Activated T-helper 1 cell treated with anti-CD3 and anti-CD28 coated beads, Interleukin-12 subunit alpha, Interleukin-12 subunit beta, Interleukin-2, Interleukin-4 antibody, amounts not matched to agents 30 ng/mL and 10 ng/mL and 1 ng/mL, durations not matched to agents 14 hours and 24 hours and 36 hours (primary cell): ENCODE measurements around the gene RIPOR2. TPM values are rescaled to one million over a fixed set of nuclear protein-coding genes. Genes with fewer than 3 reads are reported as not detected.
A peak's percentile ranks its signal among the peaks of the same experiment; 100 is the strongest.
"Not testable (repeated sequence)": the region's sequence is repeated elsewhere in the genome, so short reads cannot be mapped to it uniquely, and the experiment has no call there.

Experiments used
- DNase-seq: peaks from one replicate; pipeline ENCODE4 v3.0.0; 2021; ENCODE audit warnings: low spot score
- H3K27ac Mint-ChIP-seq: one replicate; pipeline ENCODE4 v1.8.0; 2021; ENCODE audit warnings: mild to moderate bottlenecking, mixed read lengths
- H3K27me3 Mint-ChIP-seq: one replicate; pipeline ENCODE4 v1.8.0; 2022; ENCODE audit warnings: mild to moderate bottlenecking, moderate library complexity, mixed read lengths; ENCODE audit not compliant: insufficient read depth
- H3K36me3 Mint-ChIP-seq: one replicate; pipeline ENCODE4 v1.8.0; 2021; ENCODE audit warnings: low read depth, mixed read lengths
- H3K4me1 Mint-ChIP-seq: one replicate; pipeline ENCODE4 v1.8.0; 2021; ENCODE audit warnings: low read depth, mixed read lengths
- H3K4me3 Mint-ChIP-seq: one replicate; pipeline ENCODE4 v1.8.0; 2021; ENCODE audit warnings: mild to moderate bottlenecking, moderate library complexity, mixed read lengths
- H3K9me3 Mint-ChIP-seq: one replicate; pipeline ENCODE4 v1.8.0; 2021; ENCODE audit warnings: mixed read lengths
- intact Hi-C: fragments of 100-400 bp; cut with micrococcal nuclease; formaldehyde crosslinking; loops from one replicate; pipeline ENCODE4 v1.15.1; 2024
- total RNA-seq: library from RNA; stranded (reverse); gene quantifications from 2 replicates; pipeline ENCODE4 v1.2.3, GENCODE V29; 2022

The RIPOR2 gene
- total RNA-seq, 1 donor from 2014 or later, result 30.8 TPM

- DNase-seq, H3K27me3 Mint-ChIP-seq, H3K4me3 Mint-ChIP-seq: not testable (repeated sequence)
- Mint-ChIP-seq H3K9me3 (peaks cover 27% of the 10 kb centered on the region), H3K36me3 (peaks cover 22% of the 10 kb centered on the region), H3K27ac (peak overlapping the region; percentile 95), H3K4me1 (peaks cover 67% of the 10 kb centered on the region)
- intact Hi-C loops, result loop anchor here (2.0 kb wide), 1 partner anchor 45 kb away; no protein-coding TSS in a partner anchor
These were observed 12.5 kb upstream of the RIPOR2 start for GRCh38 chr6:24948261-24948660.

GRCh38 chr6:24947636-24948035, 11.9 kb upstream of the RIPOR2 start:
- Mint-ChIP-seq H3K4me1 (peaks cover 61% of the 10 kb centered on the region), H3K4me3 (no peak overlapping the region), H3K36me3 (peaks cover 27% of the 10 kb centered on the region), H3K9me3 (peaks cover 32% of the 10 kb centered on the region), H3K27me3 (no peaks in the 10 kb centered on the region), H3K27ac (no peak overlapping the region)
- no peak for DNase-seq
- intact Hi-C loops, result loop anchor here (2.0 kb wide), 1 partner anchor 45 kb away; no protein-coding TSS in a partner anchor

- Mint-ChIP-seq H3K36me3 (peaks cover 27% of the 10 kb centered on the region), H3K27ac (no peak overlapping the region)
These were observed 9.3 kb upstream of the RIPOR2 start for GRCh38 chr6:24945054-24945453.

GRCh38 chr6:24943774-24944173, 8.0 kb upstream of the RIPOR2 start:
- peaks cover 32% of the 10 kb centered on the region for H3K9me3 Mint-ChIP-seq
- intact Hi-C loops, result no loop called here
- H3K27me3 Mint-ChIP-seq, result no peaks in the 10 kb centered on the region
- DNase-seq, result no peak
- peaks cover 54% of the 10 kb centered on the region for H3K4me1 Mint-ChIP-seq
- H3K27ac Mint-ChIP-seq, result no peak overlapping the region
- H3K4me3 Mint-ChIP-seq, result no peak overlapping the region
- peaks cover 25% of the 10 kb centered on the region for H3K36me3 Mint-ChIP-seq

More at GRCh38 chr6:24945054-24945453, 9.3 kb upstream of the RIPOR2 start:
- Mint-ChIP-seq H3K4me1 (peaks cover 54% of the 10 kb centered on the region), H3K4me3 (no peak overlapping the region), H3K9me3 (peaks cover 32% of the 10 kb centered on the region), H3K27me3 (no peaks in the 10 kb centered on the region)
- DNase-seq, result no peak
- intact Hi-C loops, result no loop called here

GRCh38 chr6:24940311-24940917, 4.7 kb upstream of the RIPOR2 start:
- peaks cover 18% of the 10 kb centered on the region for H3K36me3 Mint-ChIP-seq
- peaks cover 22% of the 10 kb centered on the region for H3K9me3 Mint-ChIP-seq
- peak overlapping the region; percentile 43 for H3K4me3 Mint-ChIP-seq
- peaks cover 65% of the 10 kb centered on the region for H3K4me1 Mint-ChIP-seq
- H3K27ac Mint-ChIP-seq, result peak overlapping the region; percentile 84
- intact Hi-C loops, result no loop called here
- DNase-seq, result no peak
- no peaks in the 10 kb centered on the region for H3K27me3 Mint-ChIP-seq

- Mint-ChIP-seq H3K9me3 (no peaks in the 10 kb centered on the region), H3K4me3 (peak overlapping the region; percentile 97), H3K27ac (peak overlapping the region; percentile 96), H3K36me3 (peaks cover 2% of the 10 kb centered on the region), H3K27me3 (no peaks in the 10 kb centered on the region), H3K4me1 (peaks cover 94% of the 10 kb centered on the region)
- peak; percentile 72 for DNase-seq
- intact Hi-C loops, result loop anchor here (1.0 to 10.0 kb wide), 9 partner anchors 8 to 1028 kb away; partner anchors contain the start of gene TRIM38
These were observed 1.0 kb upstream of the RIPOR2 start for GRCh38 chr6:24936641-24937317.

- intact Hi-C loops, result loop anchor here (2.0 to 10.0 kb wide), 3 partner anchors 25 to 1031 kb away; partner anchors contain the start of gene TRIM38
- DNase-seq, result no peak
- Mint-ChIP-seq H3K27me3 (no peaks in the 10 kb centered on the region), H3K4me1 (peaks cover 91% of the 10 kb centered on the region), H3K4me3 (peak overlapping the region; percentile 97), H3K27ac (peak overlapping the region; percentile 96), H3K9me3 (no peaks in the 10 kb centered on the region), H3K36me3 (peaks cover 6% of the 10 kb centered on the region)
These were observed 1.8 kb downstream of the RIPOR2 start for GRCh38 chr6:24933868-24934401.

- H3K27me3 Mint-ChIP-seq, result no peaks in the 10 kb centered on the region
- no peaks in the 10 kb centered on the region for H3K9me3 Mint-ChIP-seq
- peaks cover 91% of the 10 kb centered on the region for H3K4me1 Mint-ChIP-seq
- H3K36me3 Mint-ChIP-seq, result peaks cover 6% of the 10 kb centered on the region
- peak overlapping the region; percentile 97 for H3K4me3 Mint-ChIP-seq
- intact Hi-C loops, result loop anchor here (2.0 to 10.0 kb wide), 3 partner anchors 24 to 1032 kb away; partner anchors contain the start of gene TRIM38
- H3K27ac Mint-ChIP-seq, result peak overlapping the region; percentile 96
- no peak for DNase-seq
These were observed 2.5 kb downstream of the RIPOR2 start for GRCh38 chr6:24933266-24933665.

GRCh38 chr6:24932832-24933231, 2.9 kb downstream of the RIPOR2 start:
- peak overlapping the region; percentile 97 for H3K4me3 Mint-ChIP-seq
- H3K27ac Mint-ChIP-seq, result peak overlapping the region; percentile 96
- DNase-seq, result no peak
- H3K27me3 Mint-ChIP-seq, result no peaks in the 10 kb centered on the region
- intact Hi-C loops, result loop anchor here (1.0 to 10.0 kb wide), 4 partner anchors 24 to 1032 kb away; partner anchors contain the start of genes C6orf62 and TRIM38
- peaks cover 6% of the 10 kb centered on the region for H3K36me3 Mint-ChIP-seq
- H3K9me3 Mint-ChIP-seq, result no peaks in the 10 kb centered on the region
- peaks cover 89% of the 10 kb centered on the region for H3K4me1 Mint-ChIP-seq

GRCh38 chr6:24931718-24932691, 3.8 kb downstream of the RIPOR2 start:
- H3K36me3 Mint-ChIP-seq, result peaks cover 13% of the 10 kb centered on the region
- no peak for DNase-seq
- H3K9me3 Mint-ChIP-seq, result peaks cover 7% of the 10 kb centered on the region
- intact Hi-C loops, result loop anchor here (1.0 to 10.0 kb wide), 4 partner anchors 23 to 1033 kb away; partner anchors contain the start of genes C6orf62 and TRIM38
- peak overlapping the region; percentile 97 for H3K4me3 Mint-ChIP-seq
- H3K27me3 Mint-ChIP-seq, result no peaks in the 10 kb centered on the region
- H3K27ac Mint-ChIP-seq, result peak overlapping the region; percentile 96
- H3K4me1 Mint-ChIP-seq, result peaks cover 89% of the 10 kb centered on the region

GRCh38 chr6:24931296-24931695, 4.5 kb downstream of the RIPOR2 start:
- Mint-ChIP-seq H3K36me3 (peaks cover 17% of the 10 kb centered on the region), H3K27me3 (no peaks in the 10 kb centered on the region), H3K27ac (peak overlapping the region; percentile 96), H3K4me1 (peaks cover 89% of the 10 kb centered on the region), H3K4me3 (peak overlapping the region; percentile 97), H3K9me3 (peaks cover 9% of the 10 kb centered on the region)
- intact Hi-C loops, result loop anchor here (10.0 kb wide), 1 partner anchor 1034 kb away; the partner anchor contains the start of gene TRIM38
- no peak for DNase-seq

- Mint-ChIP-seq H3K27me3 (no peaks in the 10 kb centered on the region), H3K9me3 (peaks cover 11% of the 10 kb centered on the region), H3K27ac (peak overlapping the region; percentile 70), H3K4me1 (peaks cover 88% of the 10 kb centered on the region), H3K4me3 (peak overlapping the region; percentile 97), H3K36me3 (peaks cover 19% of the 10 kb centered on the region)
- no peak for DNase-seq
- intact Hi-C loops, result loop anchor here (10.0 kb wide), 1 partner anchor 1034 kb away; the partner anchor contains the start of gene TRIM38
These were observed 5.3 kb downstream of the RIPOR2 start for GRCh38 chr6:24930431-24930871.
